Fibroblast of the aortic adventitia (primary cell): ENCODE measurements around the gene SLC44A2. TPM values are rescaled to one million over a fixed set of nuclear protein-coding genes. Genes with fewer than 3 reads are reported as not detected.
A peak's percentile ranks its signal among the peaks of the same experiment; 100 is the strongest.

Source experiments
- DNase-seq: peaks from one replicate; pipeline ENCODE4 v3.0.0-alpha.2; 2010; ENCODE audit warnings: low read depth
- H3K4me3 ChIP-seq: 2 replicates; pipeline ENCODE4 v1.5.1; 2011; ENCODE audit warnings: low read depth, mild to moderate bottlenecking, control low read depth, low read length, moderate library complexity
- CTCF ChIP-seq: IDR thresholded peaks from 2 replicates; pipeline ENCODE4 v1.5.1; 2011; ENCODE audit warnings: mild to moderate bottlenecking, low read length, control low read depth, inconsistent platforms; ENCODE audit not compliant: insufficient read depth
- total RNA-seq: library from RNA; depleted of rRNA; stranded (reverse); fragments of >200 nt; gene quantifications from 2 replicates; pipeline ENCODE4 v1.2.3, GENCODE V29; 2012; ENCODE audit warnings: low replicate concordance

The SLC44A2 gene
- total RNA-seq, 1 donor, result 48.2 TPM

GRCh38 chr19:10587022-10587838 lies 38.1 kb upstream of the SLC44A2 start, which contains the start of gene AP1M2:
Gene AP1M2, minus strand, starts transcription at chr19:10587312. Its CDS starts 81 bp downstream, at chr19:10587231.
- H3K4me3 ChIP-seq, result no peak within 1 kb of the TSS
- no peak for TF ChIP-seq CTCF
- no peak for DNase-seq

- no peak overlapping the region for H3K4me3 ChIP-seq
- no peak for DNase-seq
- no peak for TF ChIP-seq CTCF
Measured at GRCh38 chr19:10587839-10588150, 37.6 kb upstream of the SLC44A2 start.

- no peak overlapping the region for H3K4me3 ChIP-seq
- DNase-seq, result no peak
- TF ChIP-seq CTCF, result no peak
Measured at GRCh38 chr19:10593148-10593547, 32.2 kb upstream of the SLC44A2 start.

- DNase-seq, result peak; percentile 29
- TF ChIP-seq CTCF, result no peak
Measured at GRCh38 chr19:10593820-10594637, 31.3 kb upstream of the SLC44A2 start.

GRCh38 chr19:10600149-10600548 lies 25.2 kb upstream of the SLC44A2 start:
- no peak for TF ChIP-seq CTCF
- DNase-seq, result no peak
- H3K4me3 ChIP-seq, result no peak overlapping the region

More at GRCh38 chr19:10593820-10594637, 31.3 kb upstream of the SLC44A2 start:
- no peak overlapping the region for H3K4me3 ChIP-seq

- no peak for TF ChIP-seq CTCF
- peak overlapping the region; percentile 31 for H3K4me3 ChIP-seq
- DNase-seq, result no peak
Measured at GRCh38 chr19:10601999-10602329, 23.4 kb upstream of the SLC44A2 start.
